Neural progenitor cell (in vitro differentiated cells): ENCODE results near the gene FFAR1.

Experiments
- CTCF ChIP-seq: fragments of 200-600 bp; sonication (generic); IDR thresholded peaks from 2 replicates; pipeline ENCODE4 v1.5.1; 2017; ENCODE audit warnings: antibody characterized with exemption, mild to moderate bottlenecking
- EZH2 ChIP-seq: fragments of 200-600 bp; sonication (generic); IDR thresholded peaks from 2 replicates; pipeline ENCODE4 v1.6.1; 2017; ENCODE audit warnings: antibody characterized with exemption, mild to moderate bottlenecking, moderate library complexity
- EZH2phosphoT487 ChIP-seq: fragments of 200-600 bp; sonication (generic); IDR thresholded peaks from 2 replicates; pipeline ENCODE4 v1.6.1; 2017; ENCODE audit warnings: antibody characterized with exemption

- TF ChIP-seq CTCF = no peak
- TF ChIP-seq EZH2 = no peak
- no peak for TF ChIP-seq EZH2phosphoT487
These were observed 42.5 kb upstream of the FFAR1 start for GRCh38 chr19:35305181-35305580.
